Kasumi-1 (cell line): ENCODE data around the gene NPM3.
A peak's percentile ranks its signal among the peaks of the same experiment; 100 is the strongest.

Experiments used
- DNase-seq, 2 experiments: peaks; one replicate each; lab custom pipeline; 2025; lab: John Stamatoyannopoulos, UW

The NPM3 gene

GRCh38 chr10:101758858-101759257 lies 24.4 kb downstream of the NPM3 start:
- DNase-seq, result no peak

- DNase-seq, result no peak
Observed at GRCh38 chr10:101752241-101752640, 31.0 kb downstream of the NPM3 start.

GRCh38 chr10:101749047-101750016 lies 33.9 kb downstream of the NPM3 start:
- no peak for DNase-seq

GRCh38 chr10:101748496-101748895 lies 34.8 kb downstream of the NPM3 start:
- DNase-seq, result no peak

- DNase-seq, result no peak
Observed at GRCh38 chr10:101745074-101745696, 38.1 kb downstream of the NPM3 start.

GRCh38 chr10:101744267-101744666 lies 39.0 kb downstream of the NPM3 start:
- DNase-seq, result no peak

- DNase-seq, result no peak
Observed at GRCh38 chr10:101741938-101742337, 41.3 kb downstream of the NPM3 start.

- peak in 1 of 2 experiments; percentile 20 for DNase-seq
Observed at GRCh38 chr10:101736666-101737065, 46.6 kb downstream of the NPM3 start.

GRCh38 chr10:101732096-101732495 lies 51.1 kb downstream of the NPM3 start:
- DNase-seq, result no peak
